ENCODE results near the gene CENPB.
A peak's percentile ranks its signal among the peaks of the same experiment; 100 is the strongest.
"Not testable (repeated sequence)": the region's sequence is repeated elsewhere in the genome, so short reads cannot be mapped to it uniquely, and the experiment has no call there.

CENPB gene

GRCh38 chr20:3789201-3789600, 2.7 kb upstream of the CENPB start:
- not testable (repeated sequence) for DNase-seq (ENCODE audit: low read depth in 3 of 3)

GRCh38 chr20:3788685-3789155, 2.2 kb upstream of the CENPB start:
- DNase-seq (ENCODE audit: low read depth in 3 of 3), result no peak

- no peak for DNase-seq (ENCODE audit: low read depth in 3 of 3)
Measured at GRCh38 chr20:3787324-3788014, 929 bp upstream of the CENPB start.

DNA sequence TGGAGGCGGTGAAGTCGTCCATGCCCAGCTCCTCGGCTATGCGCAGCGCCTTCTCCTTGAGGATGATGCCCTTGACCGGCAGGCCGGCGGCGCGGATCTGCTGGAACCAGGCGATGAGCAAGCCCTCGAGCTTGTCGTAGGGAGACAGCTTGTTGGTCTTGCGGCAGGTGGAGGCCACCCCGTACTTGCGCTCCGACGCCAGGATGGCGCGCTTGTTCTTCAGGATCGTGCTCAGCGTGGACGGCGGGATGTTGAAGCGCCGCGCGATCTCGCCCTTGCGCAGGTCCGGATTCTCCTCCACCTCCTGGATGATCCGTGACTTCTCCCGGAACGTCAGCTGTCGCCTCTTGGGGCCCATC, 435 bp downstream of the CENPB start:
- no peak for DNase-seq (ENCODE audit: low read depth in 3 of 3)

DNA sequence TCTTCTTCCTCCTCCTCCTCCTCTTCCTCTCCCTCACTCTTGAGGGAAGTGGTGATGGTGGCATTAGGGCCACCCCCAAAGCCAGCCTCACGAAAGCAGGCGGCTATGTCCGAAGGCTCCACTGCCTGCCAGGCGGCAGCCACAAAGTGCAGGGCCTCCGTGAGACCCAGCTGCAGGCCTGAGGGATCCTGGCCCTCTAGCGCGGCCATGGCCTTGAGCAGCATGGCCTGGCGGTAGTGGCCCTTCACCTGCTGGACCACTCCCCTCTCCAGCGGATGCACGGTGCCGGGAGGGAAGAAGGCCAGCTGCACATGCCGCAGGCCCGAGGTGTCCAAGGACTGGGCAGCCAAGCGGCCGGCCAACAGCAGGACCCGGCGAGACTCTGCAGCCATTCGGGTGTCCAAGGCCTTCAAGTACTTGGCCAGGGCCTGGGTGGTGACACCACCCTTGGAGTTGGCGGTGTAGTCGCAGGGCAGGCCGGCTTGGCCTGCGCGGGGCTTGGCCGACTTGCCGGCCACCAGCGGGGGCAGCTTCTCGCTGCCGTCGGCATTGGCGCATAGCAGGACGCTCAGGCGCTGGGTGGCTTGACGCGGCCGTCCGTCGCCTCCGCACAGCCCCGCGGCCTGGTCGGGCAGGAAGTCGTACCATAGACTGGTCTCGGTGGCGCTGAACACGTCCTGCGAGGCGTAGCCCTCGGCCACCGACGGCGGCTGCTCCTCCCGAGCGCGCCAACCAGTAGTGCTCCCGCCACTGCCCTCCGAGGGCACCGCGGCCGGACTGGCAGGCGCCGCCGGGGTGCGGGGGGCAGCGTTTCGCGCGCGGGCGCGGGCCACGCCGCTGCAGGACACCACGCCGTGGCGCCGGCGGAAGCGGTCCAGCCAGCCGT, 1.1 kb downstream of the CENPB start:
- no peak for DNase-seq (ENCODE audit: low read depth in 3 of 3)

GRCh38 chr20:3784863-3785239, 1.7 kb downstream of the CENPB start:
- DNase-seq (ENCODE audit: low read depth in 3 of 3), result no peak

DNA sequence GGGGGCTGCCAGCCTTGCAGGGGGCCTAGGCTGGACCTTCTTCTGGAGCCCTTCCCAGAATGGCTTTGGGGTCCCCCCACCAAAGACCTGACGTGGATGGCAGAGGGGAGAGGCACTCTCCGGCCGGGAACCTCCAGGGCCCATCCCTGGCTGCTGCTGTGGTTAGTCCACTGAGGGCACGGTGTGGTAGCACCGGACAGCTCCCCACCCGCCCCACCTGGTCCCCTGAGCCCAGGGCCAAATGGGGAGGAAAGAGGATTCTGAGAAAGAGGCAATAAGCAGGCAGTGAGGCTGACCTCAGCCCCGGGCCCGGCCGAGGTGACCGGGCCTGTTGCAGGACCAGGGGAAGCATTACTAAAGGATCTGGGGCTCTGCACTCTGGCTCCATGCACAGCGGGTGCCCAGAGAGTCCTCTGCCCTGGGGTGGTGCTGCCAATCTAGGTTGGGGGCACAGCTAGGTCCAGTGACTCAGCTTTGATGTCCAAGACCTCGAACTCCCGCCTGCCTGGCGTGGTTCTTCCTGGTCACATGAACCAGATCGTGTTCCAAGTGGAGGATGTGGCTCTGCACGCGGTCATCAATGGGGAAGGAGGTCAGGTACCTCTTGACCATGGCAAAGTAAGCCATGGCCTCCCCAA, 2.2 kb downstream of the CENPB start:
- no peak for DNase-seq (ENCODE audit: low read depth in 3 of 3)

- DNase-seq (ENCODE audit: low read depth in 3 of 3), result no peak
Measured at GRCh38 chr20:3783511-3784195, 2.9 kb downstream of the CENPB start.

GRCh38 chr20:3783068-3783489, 3.5 kb downstream of the CENPB start:
- DNase-seq (ENCODE audit: low read depth in 3 of 3), result no peak

DNA sequence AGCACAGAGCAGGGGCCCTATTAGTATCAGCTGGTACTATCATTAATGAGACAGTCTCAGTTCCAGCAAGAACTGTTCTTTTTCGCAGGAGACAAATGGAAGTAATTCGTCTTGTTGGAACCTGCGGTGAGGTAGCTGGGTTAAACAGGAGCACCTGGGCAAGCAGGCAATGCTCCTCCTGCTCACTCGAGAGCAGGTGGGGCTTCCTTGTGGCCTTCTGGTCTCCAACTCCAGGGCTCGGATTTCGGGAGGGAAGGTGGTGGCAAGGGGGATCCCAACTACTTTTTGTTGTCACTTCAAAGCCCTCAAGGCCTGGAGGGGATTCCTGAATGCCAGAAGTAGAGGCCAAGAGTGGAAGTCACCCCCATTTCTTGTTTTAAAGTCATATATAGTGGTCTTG, 3.9 kb downstream of the CENPB start:
- no peak for DNase-seq (ENCODE audit: low read depth in 3 of 3)

GRCh38 chr20:3781153-3781910, 5.2 kb downstream of the CENPB start, which contains the start of gene SPEF1:
Gene SPEF1, minus strand, starts transcription at chr20:3781448. Its CDS starts 161 bp downstream, at chr20:3781287.
- no peak for DNase-seq (ENCODE audit: low read depth in 3 of 3)

GRCh38 chr20:3778976-3779375, 7.6 kb downstream of the CENPB start:
- DNase-seq (ENCODE audit: low read depth in 3 of 3), result no peak

GRCh38 chr20:3777716-3778629, 8.6 kb downstream of the CENPB start:
- DNase-seq (ENCODE audit: low read depth in 3 of 3), result no peak

DNA sequence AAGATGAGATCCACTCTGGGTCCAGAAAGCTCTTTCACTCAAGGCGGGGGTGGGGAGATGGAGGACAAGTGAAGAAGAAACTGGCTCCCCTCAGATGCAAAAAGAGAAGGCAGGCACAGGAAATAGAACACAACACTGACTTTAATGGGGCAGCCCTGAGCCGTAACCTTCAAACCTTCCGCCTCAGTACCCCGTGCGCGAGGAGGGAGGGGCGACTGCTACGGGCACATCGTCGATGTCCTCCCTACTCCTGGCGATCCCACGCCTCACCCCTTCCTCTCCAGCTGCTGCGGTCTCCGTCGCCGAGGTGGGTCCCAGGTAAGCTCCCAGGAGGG, 9.2 kb downstream of the CENPB start:
- DNase-seq (ENCODE audit: low read depth in 3 of 3), result no peak

DNA sequence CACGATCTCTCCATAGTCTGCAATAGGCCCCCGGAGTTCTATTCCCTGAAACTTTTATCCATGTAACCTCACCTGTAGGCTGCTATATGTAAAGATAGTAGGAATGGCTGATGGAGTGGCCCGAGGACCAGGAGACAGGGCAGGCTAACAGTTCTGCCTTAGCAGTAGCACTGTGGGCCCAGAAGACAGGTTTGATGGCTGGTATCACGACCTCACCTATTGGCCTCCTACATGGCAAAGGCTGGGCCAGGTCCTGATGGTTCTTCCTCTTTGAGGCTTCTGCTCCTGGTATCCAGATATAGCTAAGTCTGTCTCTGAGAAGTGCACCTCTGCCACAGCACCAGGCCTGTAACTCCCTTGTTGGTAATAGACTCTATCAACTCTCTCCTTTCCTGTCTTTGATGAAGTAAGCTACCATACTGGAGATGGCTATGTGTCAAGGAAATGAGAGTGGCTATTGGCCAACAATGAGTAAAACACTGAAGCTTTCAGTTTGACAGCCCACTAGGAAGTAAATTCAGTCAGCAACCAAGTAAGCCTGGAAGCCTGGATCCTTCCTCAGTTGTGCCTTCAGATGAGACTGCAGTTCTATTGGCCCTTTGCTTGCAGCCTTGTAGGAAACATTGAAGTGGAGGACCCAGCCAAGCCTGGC, 11.0 kb downstream of the CENPB start:
- DNase-seq (ENCODE audit: low read depth in 3 of 3), result no peak

DNA sequence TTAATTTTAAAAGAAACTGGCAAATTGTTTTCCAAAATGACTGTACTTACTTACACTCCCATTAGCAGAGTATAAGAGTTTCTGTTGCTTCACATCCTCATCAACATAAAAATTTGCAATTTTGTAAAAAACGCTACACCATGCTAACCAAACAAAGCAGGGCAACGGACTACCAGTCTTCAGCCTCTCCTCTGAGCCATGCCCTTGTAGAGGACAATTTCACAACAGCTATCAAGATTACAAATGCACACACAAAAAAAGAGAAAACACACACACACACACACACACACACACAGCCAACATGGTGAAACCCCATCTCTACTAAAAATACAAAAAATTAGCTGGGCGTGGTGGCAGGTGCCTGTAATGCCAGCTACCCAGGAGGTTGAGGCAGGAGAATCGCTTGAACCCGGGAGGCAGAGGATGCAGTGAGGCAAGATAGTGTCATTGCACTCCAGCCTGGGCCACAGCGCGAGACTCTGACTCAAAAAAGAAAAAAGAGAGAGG, 14.9 kb downstream of the CENPB start:
- no peak for DNase-seq (ENCODE audit: low read depth in 3 of 3)

- DNase-seq (ENCODE audit: low read depth in 3 of 3), result peak; percentile 55 to 66 (median 64)
Measured at GRCh38 chr20:3768342-3769130, 18.0 kb downstream of the CENPB start.
